GM19397 (cell line): ENCODE data around the gene ADAMTS16.

ENCODE experiments used
- ATAC-seq: cut with Tn5 transposase; IDR thresholded peaks from one replicate; pipeline ENCODE4 v1.9.1; 2021; ENCODE audit warnings: mild to moderate bottlenecking, moderate library complexity; ENCODE audit not compliant: unreplicated experiment

The ADAMTS16 gene

GRCh38 chr5:5306696-5307095 is 166.6 kb downstream of the ADAMTS16 start:
- ATAC-seq = no peak

GRCh38 chr5:5308319-5308718 is 168.2 kb downstream of the ADAMTS16 start:
- ATAC-seq = no peak

- no peak for ATAC-seq
These were observed 169.5 kb downstream of the ADAMTS16 start for GRCh38 chr5:5309645-5310044.

GRCh38 chr5:5313101-5313635 is 173.0 kb downstream of the ADAMTS16 start:
- ATAC-seq = no peak

GRCh38 chr5:5314166-5314565 is 174.0 kb downstream of the ADAMTS16 start:
- no peak for ATAC-seq

- ATAC-seq = no peak
These were observed 174.5 kb downstream of the ADAMTS16 start for GRCh38 chr5:5314626-5315025.

- ATAC-seq = no peak
These were observed 175.2 kb downstream of the ADAMTS16 start for GRCh38 chr5:5315068-5315980.

GRCh38 chr5:5316334-5316733 is 176.2 kb downstream of the ADAMTS16 start:
- no peak for ATAC-seq

- no peak for ATAC-seq
These were observed 177.8 kb downstream of the ADAMTS16 start for GRCh38 chr5:5317976-5318375.

GRCh38 chr5:5318426-5319190 is 178.5 kb downstream of the ADAMTS16 start:
- no peak for ATAC-seq

GRCh38 chr5:5320062-5320805 is 180.1 kb downstream of the ADAMTS16 start:
- ATAC-seq = no peak

- ATAC-seq = no peak
These were observed 181.0 kb downstream of the ADAMTS16 start for GRCh38 chr5:5321137-5321536.

GRCh38 chr5:5323551-5323950 is 183.4 kb downstream of the ADAMTS16 start:
- no peak for ATAC-seq

- ATAC-seq = no peak
These were observed 186.1 kb downstream of the ADAMTS16 start for GRCh38 chr5:5326115-5326758.

- ATAC-seq = no peak
These were observed 187.0 kb downstream of the ADAMTS16 start for GRCh38 chr5:5327126-5327525.

- no peak for ATAC-seq
These were observed 190.8 kb downstream of the ADAMTS16 start for GRCh38 chr5:5330728-5331452.

- ATAC-seq = no peak
These were observed 191.7 kb downstream of the ADAMTS16 start for GRCh38 chr5:5331848-5332247.

GRCh38 chr5:5332287-5332686 is 192.2 kb downstream of the ADAMTS16 start:
- ATAC-seq = no peak

- no peak for ATAC-seq
These were observed 195.0 kb downstream of the ADAMTS16 start for GRCh38 chr5:5335107-5335506.
